ENCODE results near the gene FCN3.

- TF ChIP-seq CTCF (IDR thresholded peaks at IDR 0.05) (no peak), POLR2A (IDR thresholded peaks at IDR 0.05) (no peak)
Measured at GRCh38 chr1:27391511-27392095, 17.0 kb upstream of the FCN3 start.
